Activated CD4-positive, alpha-beta T cell treated with anti-CD3 and anti-CD28 coated beads, Interleukin-2, amount 10 ng/mL, durations not matched to agents 24 days and 14 days (primary cell): ENCODE measurements around the gene AOPEP. TPM values are rescaled to one million over a fixed set of nuclear protein-coding genes. Genes with fewer than 3 reads are reported as not detected.

Source experiments
- DNase-seq: peaks from one replicate; pipeline ENCODE4 v3.0.0; 2022
- H3K27ac Mint-ChIP-seq: one replicate; pipeline ENCODE4 v1.8.0; 2022; ENCODE audit warnings: mild to moderate bottlenecking, mixed read lengths
- H3K27me3 Mint-ChIP-seq: one replicate; pipeline ENCODE4 v1.8.0; 2022; ENCODE audit warnings: mixed read lengths
- H3K36me3 Mint-ChIP-seq: one replicate; pipeline ENCODE4 v1.8.0; 2022; ENCODE audit warnings: low read depth, mild to moderate bottlenecking, mixed read lengths
- H3K4me1 Mint-ChIP-seq: one replicate; pipeline ENCODE4 v1.8.0; 2021; ENCODE audit warnings: mixed read lengths
- H3K4me3 Mint-ChIP-seq: one replicate; pipeline ENCODE4 v1.8.0; 2022; ENCODE audit warnings: mild to moderate bottlenecking, moderate library complexity, mixed read lengths
- H3K9me3 Mint-ChIP-seq: one replicate; pipeline ENCODE4 v1.8.0; 2021; ENCODE audit warnings: mixed read lengths
- intact Hi-C: fragments of 100-400 bp; cut with micrococcal nuclease; formaldehyde crosslinking; loops from one replicate; pipeline ENCODE4 v1.15.1; 2023
- total RNA-seq: library from RNA; stranded (reverse); gene quantifications from 2 replicates; pipeline ENCODE4 v1.2.3, GENCODE V29; 2022

AOPEP gene
- total RNA-seq, 1 donor from 2014 or later: 20.7 TPM

GRCh38 chr9:95100071-95100627 is 373.6 kb downstream of the AOPEP start:
- H3K4me1 Mint-ChIP-seq: no peaks in the 10 kb centered on the region
- no peaks in the 10 kb centered on the region for H3K9me3 Mint-ChIP-seq
- intact Hi-C loops: no loop called here
- no peak overlapping the region for H3K4me3 Mint-ChIP-seq
- no peaks in the 10 kb centered on the region for H3K36me3 Mint-ChIP-seq
- H3K27ac Mint-ChIP-seq: no peak overlapping the region
- DNase-seq: no peak
- H3K27me3 Mint-ChIP-seq: no peaks in the 10 kb centered on the region

- intact Hi-C loops: no loop called here
- no peaks in the 10 kb centered on the region for H3K36me3 Mint-ChIP-seq
Observed at GRCh38 chr9:95101326-95101725, 374.8 kb downstream of the AOPEP start.

DNA sequence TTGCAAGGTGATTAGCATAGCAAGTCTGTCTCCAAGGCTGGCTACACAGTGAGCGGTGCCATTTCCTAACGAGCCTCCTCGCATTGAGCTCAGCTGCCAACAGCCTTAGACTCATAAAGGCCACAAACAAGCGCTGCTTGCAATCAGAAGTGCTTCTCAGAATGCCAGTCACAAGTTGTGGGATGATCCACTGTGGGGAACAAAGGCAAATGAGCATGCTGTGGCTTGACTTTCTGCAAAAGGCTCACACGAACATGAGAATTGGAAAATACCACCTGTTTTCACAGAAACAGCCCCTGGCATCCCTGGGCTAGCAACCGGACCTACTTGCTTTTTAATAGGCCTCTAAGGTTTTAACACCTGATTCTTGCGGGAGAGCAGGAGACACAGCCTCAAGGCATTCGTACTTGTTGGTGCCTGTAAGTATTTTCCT is 375.5 kb downstream of the AOPEP start:
- Mint-ChIP-seq H3K4me3 (no peak overlapping the region), H3K36me3 (no peaks in the 10 kb centered on the region), H3K4me1 (no peaks in the 10 kb centered on the region), H3K9me3 (no peaks in the 10 kb centered on the region), H3K27ac (no peak overlapping the region), H3K27me3 (no peaks in the 10 kb centered on the region)
- intact Hi-C loops: no loop called here
- no peak for DNase-seq

More at GRCh38 chr9:95101326-95101725, 374.8 kb downstream of the AOPEP start:
- no peak for DNase-seq
- Mint-ChIP-seq H3K27me3 (no peaks in the 10 kb centered on the region), H3K4me3 (no peak overlapping the region), H3K4me1 (no peaks in the 10 kb centered on the region), H3K9me3 (no peaks in the 10 kb centered on the region), H3K27ac (no peak overlapping the region)

DNA sequence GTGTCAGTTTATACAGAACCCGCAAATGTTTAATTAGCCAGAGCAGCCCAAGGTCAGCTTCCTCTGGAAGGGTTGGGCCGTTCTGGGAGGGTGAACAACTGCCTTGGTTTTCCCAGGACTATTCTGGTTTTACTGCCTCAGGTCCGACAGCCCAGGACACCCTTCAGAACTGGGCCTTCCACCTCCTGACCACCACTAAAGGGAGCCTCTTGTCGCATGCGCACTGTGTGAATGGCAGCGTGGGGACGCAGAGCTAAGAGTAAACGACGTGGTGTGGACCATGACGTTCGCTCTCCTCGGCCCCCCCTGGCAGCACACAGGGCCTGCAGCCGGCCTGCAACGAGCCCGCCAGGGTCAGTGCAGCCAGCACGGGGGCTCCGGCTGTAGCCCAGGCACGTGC is 376.1 kb downstream of the AOPEP start:
- H3K36me3 Mint-ChIP-seq: no peaks in the 10 kb centered on the region
- no peak overlapping the region for H3K27ac Mint-ChIP-seq
- H3K9me3 Mint-ChIP-seq: no peaks in the 10 kb centered on the region

DNA sequence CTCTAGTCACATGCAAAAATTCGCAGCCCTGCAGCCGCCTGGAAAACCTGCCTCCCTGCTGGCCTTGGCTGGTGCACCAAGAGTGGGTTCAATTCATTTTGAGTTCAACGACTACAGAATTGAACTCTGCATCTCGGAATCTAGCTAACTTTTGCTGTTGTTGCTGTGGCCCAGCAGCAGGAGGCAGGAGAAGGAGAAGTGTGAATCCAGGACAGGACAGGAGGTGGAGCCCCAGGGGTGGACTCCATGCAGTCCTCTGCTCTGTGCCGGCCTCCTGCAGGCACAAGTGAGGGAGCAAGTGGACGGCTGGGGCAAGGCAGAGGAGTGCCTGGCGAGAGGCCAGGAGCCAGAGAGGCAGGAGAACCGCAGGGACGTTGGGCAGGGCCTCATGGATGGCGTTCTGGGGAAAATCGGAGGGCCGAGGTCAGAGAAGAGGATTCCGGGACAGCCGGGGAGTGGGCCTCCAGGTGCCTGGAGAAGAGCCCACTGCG is 376.8 kb downstream of the AOPEP start:
- no peak overlapping the region for H3K4me3 Mint-ChIP-seq
- H3K9me3 Mint-ChIP-seq: no peaks in the 10 kb centered on the region
- no peaks in the 10 kb centered on the region for H3K4me1 Mint-ChIP-seq
- no peaks in the 10 kb centered on the region for H3K27me3 Mint-ChIP-seq
- H3K27ac Mint-ChIP-seq: no peak overlapping the region
- no peak for DNase-seq
- H3K36me3 Mint-ChIP-seq: no peaks in the 10 kb centered on the region
- intact Hi-C loops: no loop called here

More for the DNA sequence above, 376.1 kb downstream of the AOPEP start:
- Mint-ChIP-seq H3K4me1 (no peaks in the 10 kb centered on the region), H3K27me3 (no peaks in the 10 kb centered on the region), H3K4me3 (no peak overlapping the region)
- intact Hi-C loops: no loop called here
- DNase-seq: no peak

DNA sequence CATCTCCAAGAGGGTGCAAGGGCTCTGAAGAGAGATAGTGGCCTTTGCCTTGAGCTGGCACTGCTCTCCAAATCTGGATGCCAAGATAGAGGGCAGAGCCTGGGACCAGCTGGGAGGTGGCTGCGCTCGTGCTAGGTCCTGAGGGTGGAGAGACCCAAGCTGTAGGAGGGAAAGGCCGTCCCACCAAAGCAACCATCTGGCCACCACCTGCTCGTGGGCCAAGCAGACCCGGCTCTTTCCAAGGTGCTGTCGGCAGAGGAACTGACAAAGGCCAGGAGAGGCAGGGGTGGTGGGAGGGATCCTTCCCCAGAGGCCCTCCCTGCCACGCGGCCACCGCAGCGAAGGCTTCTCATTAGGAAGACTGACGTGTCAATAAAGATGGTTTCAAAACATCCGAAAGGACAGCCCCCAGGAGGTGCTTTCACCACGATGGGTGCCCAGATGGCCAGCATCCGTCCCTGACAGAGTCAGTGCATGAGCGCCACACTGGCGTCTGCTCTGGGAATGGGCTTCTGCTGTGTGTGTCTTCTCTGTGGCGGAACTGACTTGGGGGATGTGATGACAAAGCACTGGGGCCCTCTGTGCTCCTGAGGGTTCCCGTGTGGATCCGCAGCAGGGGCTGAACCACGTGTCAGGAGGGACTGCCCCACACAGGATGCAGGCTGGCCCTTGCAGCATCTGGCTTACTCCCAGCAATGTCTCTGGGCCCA is 377.5 kb downstream of the AOPEP start:
- H3K4me1 Mint-ChIP-seq: no peaks in the 10 kb centered on the region
- no peaks in the 10 kb centered on the region for H3K27me3 Mint-ChIP-seq
- no peak overlapping the region for H3K27ac Mint-ChIP-seq

DNA sequence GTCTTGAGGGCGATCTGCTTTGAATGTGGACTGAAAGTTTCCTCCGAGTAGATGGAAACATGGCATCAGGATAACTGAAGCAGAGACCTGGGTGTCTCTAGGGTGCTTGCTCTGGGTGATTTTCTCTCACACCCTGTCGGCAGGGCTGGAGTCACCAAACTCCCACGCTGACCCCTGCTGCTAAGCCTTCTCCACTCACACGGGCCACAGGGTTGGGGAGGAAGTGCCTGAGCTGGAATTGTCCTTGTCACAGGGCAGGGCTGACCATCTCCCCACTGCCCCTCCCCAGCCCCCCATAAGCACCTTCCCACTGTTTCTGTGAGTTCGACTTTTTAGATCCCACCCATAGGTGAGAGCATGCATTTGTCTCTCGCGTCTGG is 378.1 kb downstream of the AOPEP start:
- intact Hi-C loops: no loop called here
- H3K4me3 Mint-ChIP-seq: no peak overlapping the region
- DNase-seq: no peak
- no peaks in the 10 kb centered on the region for H3K27me3 Mint-ChIP-seq
- no peaks in the 10 kb centered on the region for H3K9me3 Mint-ChIP-seq
- no peaks in the 10 kb centered on the region for H3K4me1 Mint-ChIP-seq
- H3K27ac Mint-ChIP-seq: no peak overlapping the region
- H3K36me3 Mint-ChIP-seq: no peaks in the 10 kb centered on the region

More for the DNA sequence above, 377.5 kb downstream of the AOPEP start:
- DNase-seq: no peak
- H3K4me3 Mint-ChIP-seq: no peak overlapping the region
- H3K9me3 Mint-ChIP-seq: no peaks in the 10 kb centered on the region
- intact Hi-C loops: no loop called here
- no peaks in the 10 kb centered on the region for H3K36me3 Mint-ChIP-seq

GRCh38 chr9:95104980-95105379 is 378.5 kb downstream of the AOPEP start:
- Mint-ChIP-seq H3K4me1 (no peaks in the 10 kb centered on the region), H3K27ac (no peak overlapping the region)

GRCh38 chr9:95105519-95106287 is 379.2 kb downstream of the AOPEP start:
- Mint-ChIP-seq H3K27ac (no peak overlapping the region), H3K27me3 (no peaks in the 10 kb centered on the region), H3K4me3 (no peak overlapping the region), H3K4me1 (no peaks in the 10 kb centered on the region), H3K36me3 (no peaks in the 10 kb centered on the region), H3K9me3 (no peaks in the 10 kb centered on the region)
- intact Hi-C loops: no loop called here
- DNase-seq: no peak

More at GRCh38 chr9:95104980-95105379, 378.5 kb downstream of the AOPEP start:
- Mint-ChIP-seq H3K36me3 (no peaks in the 10 kb centered on the region), H3K27me3 (no peaks in the 10 kb centered on the region), H3K4me3 (no peak overlapping the region), H3K9me3 (no peaks in the 10 kb centered on the region)
- DNase-seq: no peak
- intact Hi-C loops: no loop called here

GRCh38 chr9:95107001-95107749 is 380.7 kb downstream of the AOPEP start:
- no peak overlapping the region for H3K4me3 Mint-ChIP-seq
- DNase-seq: no peak
- H3K27ac Mint-ChIP-seq: no peak overlapping the region
- no peaks in the 10 kb centered on the region for H3K4me1 Mint-ChIP-seq
- no peaks in the 10 kb centered on the region for H3K36me3 Mint-ChIP-seq
- H3K9me3 Mint-ChIP-seq: no peaks in the 10 kb centered on the region
- no peaks in the 10 kb centered on the region for H3K27me3 Mint-ChIP-seq
- intact Hi-C loops: no loop called here

DNA sequence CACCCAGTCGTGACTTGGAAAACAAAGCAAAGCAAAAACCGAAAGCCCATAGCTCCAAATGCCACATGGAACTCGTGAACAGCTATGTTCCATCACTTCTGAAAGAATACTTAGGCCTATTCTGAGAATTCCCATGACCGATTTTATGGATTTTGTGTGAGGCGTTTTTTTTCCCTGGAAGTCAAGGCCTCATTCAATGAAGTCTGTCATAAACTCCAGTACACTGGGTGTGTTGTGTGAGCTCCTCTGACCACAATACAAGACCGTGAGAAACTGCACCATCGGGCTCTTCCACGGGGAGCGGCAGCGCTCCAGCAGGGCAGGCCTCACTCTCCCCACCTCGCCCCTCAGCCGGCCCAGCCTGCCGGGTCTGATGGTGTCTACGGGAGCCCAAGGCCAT is 381.5 kb downstream of the AOPEP start:
- H3K27ac Mint-ChIP-seq: no peak overlapping the region
- intact Hi-C loops: no loop called here
- H3K9me3 Mint-ChIP-seq: no peaks in the 10 kb centered on the region
- H3K27me3 Mint-ChIP-seq: no peaks in the 10 kb centered on the region
- H3K4me3 Mint-ChIP-seq: no peak overlapping the region
- no peak for DNase-seq
- no peaks in the 10 kb centered on the region for H3K4me1 Mint-ChIP-seq
- H3K36me3 Mint-ChIP-seq: peaks cover 2% of the 10 kb centered on the region

DNA sequence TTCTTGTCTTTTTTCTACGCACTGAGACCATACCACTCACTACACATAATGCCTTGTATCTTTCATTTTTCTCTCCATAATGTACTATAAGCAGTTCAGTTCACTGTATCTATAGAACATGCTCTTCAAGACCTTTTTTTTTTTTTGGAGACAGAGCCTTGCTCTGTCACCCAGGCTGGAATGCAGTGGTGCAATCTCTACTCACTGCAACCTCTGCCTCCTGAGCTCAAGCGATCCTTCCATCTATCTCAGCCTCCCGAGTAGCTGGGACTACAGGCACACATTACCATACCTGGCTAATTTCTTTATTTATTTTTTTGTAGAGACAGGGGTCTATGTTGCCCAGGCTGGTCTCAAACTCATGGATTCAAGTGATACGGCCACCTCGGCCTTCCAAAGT is 382.3 kb downstream of the AOPEP start:
- Mint-ChIP-seq H3K36me3 (peaks cover 2% of the 10 kb centered on the region), H3K27ac (no peak overlapping the region), H3K4me1 (no peaks in the 10 kb centered on the region), H3K27me3 (no peaks in the 10 kb centered on the region), H3K9me3 (no peaks in the 10 kb centered on the region), H3K4me3 (no peak overlapping the region)
- intact Hi-C loops: no loop called here
- DNase-seq: no peak

- no peak for DNase-seq
- no peaks in the 10 kb centered on the region for H3K27me3 Mint-ChIP-seq
- H3K4me1 Mint-ChIP-seq: no peaks in the 10 kb centered on the region
- intact Hi-C loops: no loop called here
- peaks cover 2% of the 10 kb centered on the region for H3K36me3 Mint-ChIP-seq
- H3K27ac Mint-ChIP-seq: no peak overlapping the region
- H3K4me3 Mint-ChIP-seq: no peak overlapping the region
- no peaks in the 10 kb centered on the region for H3K9me3 Mint-ChIP-seq
Observed at GRCh38 chr9:95109456-95109855, 383.0 kb downstream of the AOPEP start.
